GM18526 (cell line): ENCODE data around the gene LMBR1L.

Source experiments
- POLR2A ChIP-seq: IDR thresholded peaks from 3 replicates; pipeline ENCODE4 v1.6.1; 2011; ENCODE audit not compliant: insufficient read length; ENCODE audit errors: extremely low read depth

The LMBR1L gene

GRCh38 chr12:49129332-49130150 lies 18.9 kb upstream of the LMBR1L start:
- TF ChIP-seq POLR2A, result no peak

GRCh38 chr12:49126852-49127763 lies 16.5 kb upstream of the LMBR1L start:
- no peak for TF ChIP-seq POLR2A

GRCh38 chr12:49121047-49121696 lies 10.5 kb upstream of the LMBR1L start:
- no peak for TF ChIP-seq POLR2A

GRCh38 chr12:49111206-49111605 lies 559 bp upstream of the LMBR1L start:
- TF ChIP-seq POLR2A, result no peak

GRCh38 chr12:49109641-49110463 lies 795 bp downstream of the LMBR1L start:
- no peak for TF ChIP-seq POLR2A

- TF ChIP-seq POLR2A, result no peak
Measured at GRCh38 chr12:49108958-49109404, 1.7 kb downstream of the LMBR1L start.

- no peak for TF ChIP-seq POLR2A
Measured at GRCh38 chr12:49105504-49106084, 5.1 kb downstream of the LMBR1L start.

- no peak for TF ChIP-seq POLR2A
Measured at GRCh38 chr12:49104822-49105221, 5.8 kb downstream of the LMBR1L start.

GRCh38 chr12:49100380-49100779 lies 10.3 kb downstream of the LMBR1L start:
- no peak for TF ChIP-seq POLR2A

- no peak for TF ChIP-seq POLR2A
Measured at GRCh38 chr12:49098703-49099102, 11.9 kb downstream of the LMBR1L start.

GRCh38 chr12:49098035-49098451 lies 12.6 kb downstream of the LMBR1L start:
- no peak for TF ChIP-seq POLR2A

GRCh38 chr12:49097381-49097780 lies 13.3 kb downstream of the LMBR1L start:
- TF ChIP-seq POLR2A, result no peak

GRCh38 chr12:49094975-49095365 lies 15.7 kb downstream of the LMBR1L start:
- TF ChIP-seq POLR2A, result no peak

GRCh38 chr12:49094160-49094974 lies 16.3 kb downstream of the LMBR1L start, which contains the start of gene DHH:
Gene DHH (minus strand): TSS chr12:49094801. CDS start chr12:49094512, 289 bp downstream.
- TF ChIP-seq POLR2A, result no peak

GRCh38 chr12:49093792-49094159 lies 16.9 kb downstream of the LMBR1L start:
- TF ChIP-seq POLR2A, result no peak
